ENCODE data around the gene KRT78.

Gene KRT78

DNA sequence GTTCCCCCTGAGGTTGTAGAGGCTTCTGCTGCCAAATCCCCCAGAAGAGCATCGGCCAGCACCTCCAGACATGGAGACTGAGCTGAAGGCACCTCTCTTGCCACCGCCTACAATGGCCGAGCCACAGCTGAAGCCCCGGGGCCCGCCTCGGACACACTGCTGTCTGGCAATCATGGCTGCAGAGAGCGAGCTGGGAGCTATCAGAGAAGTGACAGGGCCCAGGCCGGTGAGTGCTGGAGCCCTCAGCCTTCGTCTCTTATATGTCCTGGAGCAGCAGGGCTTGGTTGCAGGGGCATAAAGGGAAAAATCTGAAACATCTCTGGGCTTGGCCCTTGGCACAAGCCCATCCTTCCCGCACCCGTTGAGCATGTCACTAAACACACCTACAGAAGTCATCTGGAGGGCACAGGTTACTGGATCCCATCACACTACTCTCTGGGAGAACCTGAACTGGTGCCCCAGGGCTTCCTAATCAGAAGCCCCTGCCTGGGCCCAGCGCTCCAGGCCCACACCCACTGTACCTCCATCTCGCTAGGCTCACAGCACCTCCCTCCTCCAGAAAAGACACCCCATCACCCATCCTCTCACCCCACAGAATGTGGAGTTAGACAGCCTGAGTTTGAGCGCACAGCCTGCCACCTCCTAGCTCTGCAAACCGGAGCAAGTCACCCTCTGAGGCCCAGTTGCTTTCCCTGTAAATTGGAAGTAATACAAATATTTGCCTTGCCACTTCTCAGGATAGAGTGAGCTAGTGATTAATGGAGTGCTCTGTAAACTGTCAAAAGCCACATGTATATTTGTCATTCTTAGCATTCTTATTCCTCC lies 34.7 kb downstream of the KRT78 start, which contains the start of gene KRT4:
Gene KRT4 (minus strand): TSS at position 232 of the 825 bp plus-strand sequence. CDS start 58 bp downstream, at position 174.
- no peak within 1 kb of the TSS for H3K4me3 ChIP-seq (replicated peaks; ENCODE audit: low read depth, low read length)
- no peak for DNase-seq (ENCODE audit: extremely low read depth, low read depth)
- TF ChIP-seq, protein P1, sequence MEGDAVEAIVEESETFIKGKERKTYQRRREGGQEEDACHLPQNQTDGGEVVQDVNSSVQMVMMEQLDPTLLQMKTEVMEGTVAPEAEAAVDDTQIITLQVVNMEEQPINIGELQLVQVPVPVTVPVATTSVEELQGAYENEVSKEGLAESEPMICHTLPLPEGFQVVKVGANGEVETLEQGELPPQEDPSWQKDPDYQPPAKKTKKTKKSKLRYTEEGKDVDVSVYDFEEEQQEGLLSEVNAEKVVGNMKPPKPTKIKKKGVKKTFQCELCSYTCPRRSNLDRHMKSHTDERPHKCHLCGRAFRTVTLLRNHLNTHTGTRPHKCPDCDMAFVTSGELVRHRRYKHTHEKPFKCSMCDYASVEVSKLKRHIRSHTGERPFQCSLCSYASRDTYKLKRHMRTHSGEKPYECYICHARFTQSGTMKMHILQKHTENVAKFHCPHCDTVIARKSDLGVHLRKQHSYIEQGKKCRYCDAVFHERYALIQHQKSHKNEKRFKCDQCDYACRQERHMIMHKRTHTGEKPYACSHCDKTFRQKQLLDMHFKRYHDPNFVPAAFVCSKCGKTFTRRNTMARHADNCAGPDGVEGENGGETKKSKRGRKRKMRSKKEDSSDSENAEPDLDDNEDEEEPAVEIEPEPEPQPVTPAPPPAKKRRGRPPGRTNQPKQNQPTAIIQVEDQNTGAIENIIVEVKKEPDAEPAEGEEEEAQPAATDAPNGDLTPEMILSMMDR (IDR thresholded peaks at IDR 0.05; ENCODE audit: low read depth, low read length, missing control alignments): no peak

DNA sequence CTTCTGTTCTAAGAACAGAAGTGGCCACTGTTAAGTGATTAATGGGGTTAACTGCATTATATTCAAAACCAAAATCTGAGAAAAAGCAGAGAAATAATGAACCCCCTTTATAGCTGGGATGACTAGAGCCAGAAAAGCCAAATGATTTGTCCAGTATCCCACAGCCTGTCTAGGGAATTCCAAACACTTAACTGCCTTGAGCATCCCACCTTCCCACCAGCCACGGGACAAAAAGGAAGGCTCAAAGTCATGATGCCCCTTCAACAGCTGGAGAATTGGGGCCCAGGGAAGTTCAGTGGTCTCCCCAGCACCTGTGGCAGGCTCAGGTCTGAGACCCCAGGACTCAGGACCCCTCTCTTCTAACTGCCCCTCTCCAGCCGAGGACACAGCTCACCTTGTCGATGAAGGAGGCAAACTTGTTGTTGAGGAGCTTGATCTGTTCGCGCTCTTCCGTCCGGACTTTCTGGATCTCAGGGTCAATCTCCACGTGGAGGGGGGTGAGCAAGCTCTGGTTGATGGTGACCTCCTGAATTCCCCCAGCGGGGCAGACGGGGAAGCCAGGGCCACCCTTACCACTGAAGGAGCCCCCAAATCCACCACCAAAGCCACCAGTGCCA lies 35.5 kb downstream of the KRT78 start:
- TF ChIP-seq, protein P1 (IDR thresholded peaks at IDR 0.05; ENCODE audit: low read depth, low read length, missing control alignments): no peak
- H3K4me3 ChIP-seq (replicated peaks; ENCODE audit: low read depth, low read length): no peak overlapping the region
- no peak for DNase-seq (ENCODE audit: extremely low read depth, low read depth)

GRCh38 chr12:52812749-52813148 lies 36.0 kb downstream of the KRT78 start:
- H3K4me3 ChIP-seq (replicated peaks; ENCODE audit: low read depth, low read length): no peak overlapping the region
- TF ChIP-seq, protein P1 (IDR thresholded peaks at IDR 0.05; ENCODE audit: low read depth, low read length, missing control alignments): no peak
- DNase-seq (ENCODE audit: extremely low read depth, low read depth): no peak

GRCh38 chr12:52812073-52812400 lies 36.8 kb downstream of the KRT78 start:
- TF ChIP-seq, protein P1 (IDR thresholded peaks at IDR 0.05; ENCODE audit: low read depth, low read length, missing control alignments): no peak
- DNase-seq (ENCODE audit: extremely low read depth, low read depth): no peak
- H3K4me3 ChIP-seq (replicated peaks; ENCODE audit: low read depth, low read length): no peak overlapping the region

DNA sequence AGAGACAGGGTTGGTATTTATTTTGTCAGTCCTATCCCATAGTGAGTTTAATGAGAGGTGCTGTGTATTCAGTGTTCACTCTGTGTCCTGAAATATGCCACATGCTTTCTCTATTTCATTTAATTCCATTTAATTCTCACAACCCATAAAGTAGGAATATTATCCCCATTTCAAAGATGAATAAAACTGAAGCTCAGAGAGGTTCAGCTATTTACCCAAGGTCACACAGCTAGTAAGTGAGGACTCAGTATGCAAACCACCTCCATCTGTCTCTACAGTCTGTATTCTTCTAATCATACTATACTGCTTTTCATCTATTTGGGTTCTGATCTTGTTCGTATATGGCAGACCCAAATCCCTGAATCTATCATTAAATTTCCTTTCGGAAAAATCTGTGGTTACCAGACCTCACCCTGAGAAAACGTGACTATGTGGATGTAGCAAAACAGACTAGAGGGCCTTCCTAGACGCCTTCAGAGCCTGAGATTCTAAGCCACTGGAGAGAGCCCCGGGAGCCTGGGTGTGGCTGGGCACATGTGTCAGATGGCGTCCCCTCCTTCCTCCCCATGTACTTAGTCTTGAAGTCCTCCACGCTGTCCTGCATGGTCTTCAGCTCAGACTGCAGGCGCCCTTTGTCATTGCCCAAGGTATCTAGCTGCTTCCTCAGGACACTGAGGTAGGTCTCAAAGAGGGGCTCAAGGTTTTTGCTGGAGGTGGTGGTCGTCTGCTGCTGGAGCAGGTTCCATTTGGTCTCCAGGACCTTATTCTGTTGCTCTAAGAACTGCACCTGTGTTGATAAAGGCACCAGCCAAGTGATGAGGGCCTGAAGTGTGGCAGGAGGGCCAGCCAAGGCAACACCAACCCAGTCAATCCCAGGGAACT lies 37.4 kb downstream of the KRT78 start:
- TF ChIP-seq, protein P1 (IDR thresholded peaks at IDR 0.05; ENCODE audit: low read depth, low read length, missing control alignments): no peak
- H3K4me3 ChIP-seq (replicated peaks; ENCODE audit: low read depth, low read length): no peak overlapping the region
- no peak for DNase-seq (ENCODE audit: extremely low read depth, low read depth)

GRCh38 chr12:52810554-52810953 lies 38.2 kb downstream of the KRT78 start:
- H3K4me3 ChIP-seq (replicated peaks; ENCODE audit: low read depth, low read length): no peak overlapping the region
- no peak for DNase-seq (ENCODE audit: extremely low read depth, low read depth)
- TF ChIP-seq, protein P1 (IDR thresholded peaks at IDR 0.05; ENCODE audit: low read depth, low read length, missing control alignments): no peak

All from HFF-Myc (cell line).